Activated CD4-positive, alpha-beta T cell treated with anti-CD3 and anti-CD28 coated beads, Interleukin-2, Interleukin-6, amounts not matched to agents 100 ng/mL and 50 ng/mL, durations not matched to agents 16 hours and 8 hours (primary cell): ENCODE results near the gene IL32.

ENCODE experiments used
- DNase-seq: peaks from one replicate; pipeline ENCODE4 v3.0.0-alpha.2; 2020

The IL32 gene

GRCh38 chr16:3065069-3065741 lies at the start of gene IL32:
Gene IL32 (plus strand): TSS chr16:3065640. CDS start chr16:3065812, 172 bp downstream.
- peak; percentile 90 for DNase-seq

DNA sequence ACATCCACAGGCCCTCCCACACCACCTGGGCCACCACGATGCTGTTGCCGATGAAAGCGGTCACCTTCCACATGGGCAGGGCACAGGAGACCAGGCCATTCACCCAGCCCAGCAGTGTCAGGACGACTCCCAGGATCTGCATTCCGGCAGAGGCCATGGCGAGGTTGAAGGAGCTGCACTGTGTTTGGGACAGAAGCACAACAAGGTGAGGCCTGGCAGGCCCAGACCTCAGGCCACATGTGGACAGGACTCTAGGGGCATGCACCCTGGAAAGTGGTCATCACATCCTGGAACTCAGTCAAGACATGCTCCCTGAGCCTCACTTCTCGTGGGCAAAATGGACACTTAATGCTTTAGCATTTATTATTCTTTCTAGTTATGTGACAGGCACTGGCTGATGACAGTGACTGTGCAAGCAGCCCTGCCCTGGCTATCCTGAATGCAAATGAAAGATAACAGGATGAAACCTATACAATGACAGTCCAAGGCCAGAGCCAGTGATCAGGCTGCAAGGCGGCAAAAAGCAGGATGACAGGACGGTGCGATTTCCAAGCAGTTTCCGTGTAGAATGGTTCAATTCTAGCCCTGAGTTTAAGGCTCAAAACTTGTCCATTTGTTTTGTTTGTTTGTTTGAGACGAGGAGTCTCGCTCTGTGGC lies 49.4 kb upstream of the IL32 start:
- DNase-seq: no peak

GRCh38 chr16:3017344-3017743 lies 48.1 kb upstream of the IL32 start:
- no peak for DNase-seq

- peak; percentile 38 for DNase-seq
These were observed 47.5 kb upstream of the IL32 start, which contains the start of gene CLDN6 for GRCh38 chr16:3017794-3018506. Gene CLDN6 (minus strand): TSS chr16:3018183. CDS start chr16:3016021, 2,162 bp downstream.

- no peak for DNase-seq
These were observed 45.7 kb upstream of the IL32 start for GRCh38 chr16:3019594-3020246.

DNA sequence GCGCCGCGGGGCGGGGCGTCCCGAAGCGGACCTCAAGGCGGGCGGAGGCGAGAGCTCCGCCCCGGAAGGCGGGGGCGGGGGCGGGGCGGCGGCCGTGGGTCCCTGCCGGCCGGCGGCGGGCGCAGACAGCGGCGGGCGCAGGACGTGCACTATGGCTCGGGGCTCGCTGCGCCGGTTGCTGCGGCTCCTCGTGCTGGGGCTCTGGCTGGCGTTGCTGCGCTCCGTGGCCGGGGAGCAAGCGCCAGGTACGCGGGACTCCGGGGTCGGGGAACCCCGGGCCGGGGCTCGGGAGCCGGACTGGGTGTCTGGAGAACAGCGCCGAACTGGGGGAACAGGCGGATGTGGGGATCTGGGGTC lies 45.2 kb upstream of the IL32 start, which contains the start of gene TNFRSF12A:
TSS of gene TNFRSF12A (plus strand) at position 122 of the 357 bp plus-strand sequence. CDS start at position 152, 30 bp downstream.
- peak; percentile 86 for DNase-seq

DNA sequence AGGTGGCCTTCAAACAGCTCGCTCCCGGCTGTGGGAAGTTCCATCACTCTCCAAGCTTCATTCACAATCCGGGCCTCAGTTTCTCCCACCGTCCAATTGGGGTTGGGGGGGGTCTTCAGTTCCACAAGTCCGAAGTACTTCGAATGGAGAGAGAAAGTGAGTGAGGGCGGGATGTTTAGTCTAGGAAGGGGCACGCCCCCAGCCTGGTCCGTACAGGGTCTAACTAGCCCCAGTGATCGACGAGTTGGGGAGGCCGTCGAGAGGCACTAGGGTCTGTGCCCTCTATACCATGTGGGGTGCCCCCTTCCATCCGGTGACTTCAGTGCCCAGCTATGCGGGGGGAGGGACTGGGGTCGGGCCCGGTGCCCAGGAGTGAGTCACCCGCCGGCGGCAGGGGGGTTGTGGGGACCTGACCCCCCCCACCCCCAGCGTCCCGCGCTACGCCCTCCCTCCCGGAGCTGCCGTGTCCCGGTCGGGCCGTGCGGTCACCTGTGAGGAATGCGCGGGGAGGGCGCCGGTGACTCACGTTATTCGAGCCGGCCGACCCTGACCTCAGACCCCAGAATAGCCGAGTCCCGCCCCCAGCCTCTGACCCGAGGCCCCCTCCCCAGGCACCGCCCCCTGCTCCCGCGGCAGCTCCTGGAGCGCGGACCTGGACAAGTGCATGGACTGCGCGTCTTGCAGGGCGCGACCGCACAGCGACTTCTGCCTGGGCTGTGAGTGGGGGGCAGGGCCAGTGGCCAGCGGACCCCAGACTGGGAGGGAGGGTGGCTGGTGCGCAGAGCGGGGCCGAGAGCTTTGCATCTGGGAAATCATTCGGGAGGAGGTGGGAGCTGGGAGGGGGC lies 44.6 kb upstream of the IL32 start:
- peak; percentile 38 for DNase-seq

GRCh38 chr16:3021449-3022207 lies 43.8 kb upstream of the IL32 start:
- peak; percentile 81 for DNase-seq

GRCh38 chr16:3022208-3022683 lies 43.2 kb upstream of the IL32 start:
- DNase-seq: peak; percentile 89

- DNase-seq: peak; percentile 33
These were observed 42.6 kb upstream of the IL32 start for GRCh38 chr16:3022684-3023414.

- peak; percentile 38 for DNase-seq
These were observed 42.1 kb upstream of the IL32 start for GRCh38 chr16:3023415-3023668.

DNA sequence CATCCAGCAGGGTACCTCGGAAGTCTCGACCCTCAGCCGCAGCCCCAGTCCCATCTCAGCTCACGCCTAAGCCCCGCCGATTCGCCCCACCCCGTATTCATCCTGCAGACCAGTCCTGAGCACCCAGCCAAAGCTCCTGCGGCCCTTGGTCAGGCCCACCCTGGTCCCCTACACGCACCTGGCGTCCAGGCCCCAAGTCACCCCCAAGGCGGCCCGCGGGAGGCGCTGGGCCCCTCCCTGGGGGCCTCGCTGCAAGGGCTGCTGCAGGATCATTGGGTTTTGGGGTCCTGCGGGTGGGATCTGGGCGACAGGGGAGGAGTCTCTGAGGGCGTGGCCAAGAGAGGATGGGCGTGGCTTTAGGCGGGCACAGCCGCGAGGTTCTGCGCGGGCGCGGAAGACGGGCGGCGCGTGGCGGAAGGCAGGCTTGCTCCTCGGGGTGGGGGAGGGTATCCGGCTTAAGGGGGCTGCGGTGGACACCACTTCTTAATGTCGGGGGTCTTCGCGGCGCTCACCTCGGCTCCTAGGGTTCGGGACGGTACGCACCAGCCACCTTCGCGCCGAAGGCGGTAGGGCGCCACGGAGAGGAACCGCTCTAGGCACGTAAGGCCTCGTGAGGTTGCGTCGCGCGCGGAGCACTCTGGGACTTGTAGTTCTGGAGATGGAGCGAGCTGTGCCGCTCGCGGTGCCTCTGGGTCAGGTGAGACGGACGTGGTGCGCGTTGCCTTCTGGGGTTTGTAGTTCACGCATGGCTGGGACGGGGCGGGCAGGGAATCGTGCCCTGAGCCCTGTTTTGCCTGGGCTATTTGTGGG lies 41.6 kb upstream of the IL32 start, which contains the start of the genes HCFC1R1 and THOC6:
TSS of gene HCFC1R1 (minus strand) at position 274 of the 810 bp plus-strand sequence. CDS start at position 273, 1 bp downstream.
TSS of gene THOC6 (plus strand) at position 367 of the 810 bp plus-strand sequence. CDS start at position 659, 292 bp downstream.
- DNase-seq: peak; percentile 98

DNA sequence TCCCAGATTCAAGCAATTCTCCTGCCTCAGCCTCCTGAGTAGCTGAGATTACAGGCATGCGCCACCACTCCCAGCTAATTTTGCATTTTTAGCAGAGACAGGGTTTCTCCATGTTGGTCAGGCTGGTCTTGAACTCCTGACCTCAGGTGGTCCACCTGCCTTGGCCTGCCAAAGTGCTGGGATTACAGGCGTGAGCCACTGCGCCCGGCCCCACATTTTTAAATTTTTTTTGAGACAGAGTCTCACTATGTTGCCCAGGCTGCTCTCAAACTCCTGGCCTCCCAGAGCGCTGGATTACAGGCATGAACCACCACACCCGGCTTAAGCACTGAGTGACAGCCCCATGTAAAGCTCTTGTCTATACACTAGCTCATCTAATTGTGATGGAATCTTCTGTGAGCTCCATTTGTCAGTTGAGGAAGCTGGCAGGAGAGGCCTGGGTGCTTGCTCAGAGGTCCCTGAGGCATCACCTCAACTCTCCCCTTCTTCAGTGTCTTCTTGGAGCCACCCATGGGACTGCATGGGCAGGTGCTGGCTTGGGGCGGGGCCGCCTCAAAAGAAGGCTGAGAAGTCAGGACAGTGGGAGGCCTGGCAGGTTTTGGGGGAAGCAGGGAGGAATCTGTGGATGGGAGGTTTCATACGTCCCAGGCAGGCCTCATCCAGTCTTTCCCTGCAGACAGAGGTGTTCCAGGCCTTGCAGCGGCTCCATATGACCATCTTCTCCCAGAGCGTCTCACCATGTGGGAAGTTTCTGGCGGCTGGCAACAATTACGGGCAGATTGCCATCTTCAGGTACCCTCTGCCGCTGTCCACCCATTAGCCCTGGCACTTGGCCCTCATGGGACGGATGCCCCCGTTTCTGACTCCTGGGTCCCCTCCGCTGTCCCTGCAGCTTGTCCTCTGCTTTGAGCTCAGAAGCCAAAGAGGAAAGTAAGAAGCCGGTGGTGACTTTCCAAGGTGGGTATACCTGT lies 40.1 kb upstream of the IL32 start:
- no peak for DNase-seq

- DNase-seq: no peak
These were observed 39.4 kb upstream of the IL32 start for GRCh38 chr16:3026003-3026378.

- DNase-seq: no peak
These were observed 38.6 kb upstream of the IL32 start for GRCh38 chr16:3026609-3027488.

DNA sequence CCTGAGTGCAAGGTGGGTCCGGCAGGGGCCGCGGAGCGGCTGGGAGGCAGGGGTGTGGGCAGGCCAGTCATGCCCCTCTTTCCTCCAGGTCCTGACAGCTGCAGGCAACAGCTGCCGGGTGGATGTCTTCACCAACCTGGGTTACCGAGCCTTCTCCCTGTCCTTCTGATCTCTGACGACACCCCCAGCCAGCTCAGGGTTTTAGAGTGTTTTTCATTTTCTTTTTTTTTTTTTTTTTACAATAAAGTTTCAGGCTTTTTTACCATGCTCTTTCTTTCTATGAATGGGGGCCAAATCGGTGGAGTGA lies 38.0 kb upstream of the IL32 start:
- no peak for DNase-seq

DNA sequence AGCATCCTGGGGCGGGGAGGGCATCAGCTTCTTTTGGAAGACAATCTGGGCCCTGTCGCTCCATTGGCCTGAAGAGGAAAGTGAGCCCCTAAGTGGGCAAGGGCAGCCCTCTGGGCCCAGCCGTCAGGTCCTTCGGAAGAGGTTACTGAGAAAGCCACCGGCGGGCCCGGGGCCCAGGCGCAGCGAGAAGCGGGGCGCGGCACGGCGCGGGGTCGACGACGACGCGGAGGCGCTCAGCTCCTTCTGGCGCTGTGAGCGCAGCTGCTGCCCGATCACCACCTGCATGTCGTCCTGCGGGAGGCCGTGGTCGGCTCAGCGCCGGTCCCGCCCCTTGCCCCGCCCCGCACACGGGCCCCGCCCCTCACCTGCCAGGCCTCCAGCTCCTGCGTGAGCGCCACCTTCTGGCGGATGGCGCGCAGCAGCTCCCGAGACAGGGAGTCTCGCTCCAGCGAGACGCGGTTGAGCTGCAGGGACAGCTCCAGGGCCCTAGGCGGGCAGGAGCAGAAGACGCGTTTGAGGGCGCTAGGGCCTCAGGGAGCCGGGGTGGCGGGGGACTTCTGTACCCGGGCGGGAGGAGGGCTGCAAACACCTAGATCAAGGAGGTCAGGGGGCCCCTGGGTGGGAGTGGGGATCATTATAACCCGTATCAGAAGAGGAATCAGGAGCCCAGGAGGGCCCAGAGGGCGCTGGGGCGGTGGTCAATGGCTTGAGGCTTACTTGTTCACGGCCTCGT lies 37.3 kb upstream of the IL32 start:
- DNase-seq: peak; percentile 95
